ENCODE results near the gene RADIL.

GRCh38 chr7:4775848-4776623, 107.5 kb downstream of the RADIL start:
- TF ChIP-seq, protein P1, sequence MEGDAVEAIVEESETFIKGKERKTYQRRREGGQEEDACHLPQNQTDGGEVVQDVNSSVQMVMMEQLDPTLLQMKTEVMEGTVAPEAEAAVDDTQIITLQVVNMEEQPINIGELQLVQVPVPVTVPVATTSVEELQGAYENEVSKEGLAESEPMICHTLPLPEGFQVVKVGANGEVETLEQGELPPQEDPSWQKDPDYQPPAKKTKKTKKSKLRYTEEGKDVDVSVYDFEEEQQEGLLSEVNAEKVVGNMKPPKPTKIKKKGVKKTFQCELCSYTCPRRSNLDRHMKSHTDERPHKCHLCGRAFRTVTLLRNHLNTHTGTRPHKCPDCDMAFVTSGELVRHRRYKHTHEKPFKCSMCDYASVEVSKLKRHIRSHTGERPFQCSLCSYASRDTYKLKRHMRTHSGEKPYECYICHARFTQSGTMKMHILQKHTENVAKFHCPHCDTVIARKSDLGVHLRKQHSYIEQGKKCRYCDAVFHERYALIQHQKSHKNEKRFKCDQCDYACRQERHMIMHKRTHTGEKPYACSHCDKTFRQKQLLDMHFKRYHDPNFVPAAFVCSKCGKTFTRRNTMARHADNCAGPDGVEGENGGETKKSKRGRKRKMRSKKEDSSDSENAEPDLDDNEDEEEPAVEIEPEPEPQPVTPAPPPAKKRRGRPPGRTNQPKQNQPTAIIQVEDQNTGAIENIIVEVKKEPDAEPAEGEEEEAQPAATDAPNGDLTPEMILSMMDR (optimal IDR thresholded peaks at IDR 0.05 in 1 of 3, IDR thresholded peaks at IDR 0.05 in 1 of 3, conservative IDR thresholded peaks at IDR 0.05 in 1 of 3; ENCODE audit: extremely low read depth in 1 of 3, insufficient read depth in 2 of 3, low read length in 3 of 3) = no peak
- TF ChIP-seq EZH2 (IDR thresholded peaks at IDR 0.05; ENCODE audit: low read length) = no peak

All from keratinocyte (primary cell).